Measurements from ENCODE around the gene FBXO41.

DNA sequence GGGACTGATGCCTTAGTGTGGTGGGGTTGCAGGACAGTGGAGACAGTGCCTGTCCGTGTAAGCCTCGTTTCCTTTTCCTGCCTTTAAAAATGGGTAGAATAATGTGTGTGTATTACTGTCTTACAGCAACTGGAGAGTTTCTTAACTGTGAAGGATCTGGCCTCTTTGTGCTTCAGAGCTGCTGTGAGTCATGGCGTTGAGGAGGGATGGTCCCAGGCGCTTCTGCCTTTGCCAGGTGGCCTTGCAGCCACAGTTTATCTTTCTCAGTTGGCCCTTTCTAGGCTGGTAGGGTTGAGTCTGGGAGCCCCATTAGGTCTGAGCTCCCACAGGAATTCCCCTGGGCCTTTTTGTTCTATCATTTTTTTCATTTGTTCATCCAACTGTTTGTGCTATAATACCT is 60.5 kb downstream of the FBXO41 start:
- TF ChIP-seq ZNF274 (IDR thresholded peaks at IDR 0.05; ENCODE audit: insufficient read depth, insufficient read length) (no peak), NR2C2 (IDR thresholded peaks at IDR 0.05; ENCODE audit: borderline replicate concordance, control insufficient read depth, insufficient read length, low read depth) (no peak), SREBF2 (IDR thresholded peaks at IDR 0.05; ENCODE audit: low read length) (no peak), ATF3 (IDR thresholded peaks at IDR 0.05; ENCODE audit: borderline replicate concordance, extremely low read depth, low read depth, low read length) (no peak)

Measured in GM12878 (cell line).